NCI-H748 (cell line): Measurements from ENCODE around the gene KRTAP24-1.

Experiments
- DNase-seq: peaks from one replicate; lab custom pipeline; 2025; ENCODE audit not compliant: unreplicated experiment; lab: John Stamatoyannopoulos, UW

KRTAP24-1 gene, protein sequence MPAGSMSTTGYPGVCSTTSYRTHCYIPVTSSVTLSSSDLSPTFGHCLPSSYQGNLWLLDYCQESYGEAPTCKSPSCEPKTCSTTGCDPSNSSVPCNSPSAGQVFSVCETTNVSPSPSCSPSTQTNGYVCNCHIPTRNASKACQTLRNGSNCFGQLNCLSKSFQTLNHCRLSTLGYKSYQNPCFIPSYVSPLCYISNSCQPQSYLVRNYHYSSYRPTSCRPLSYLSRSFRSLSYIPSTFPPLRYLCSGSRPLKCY

DNA sequence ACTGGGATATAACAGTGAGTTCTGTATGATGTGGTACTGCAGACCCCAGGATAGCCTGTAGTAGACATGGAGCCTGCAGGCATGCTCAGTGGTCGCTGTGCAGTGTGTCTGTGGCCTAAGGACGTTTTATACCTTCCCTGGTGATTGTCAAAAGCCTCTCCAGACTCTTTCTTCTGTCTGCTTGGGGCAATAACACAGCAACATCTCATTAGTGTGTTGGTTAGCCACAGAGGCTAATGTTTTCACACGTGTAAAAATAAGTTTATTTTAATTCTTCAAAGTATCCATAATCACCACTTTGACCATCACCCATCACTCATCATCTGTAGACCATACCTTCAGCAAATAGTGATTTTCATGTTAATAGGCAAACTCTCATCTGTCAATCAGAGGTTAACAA lies at the start of gene KRTAP24-1:
TSS of gene KRTAP24-1 (minus strand) at position 101 of the 400 bp plus-strand sequence. CDS start at position 83, 18 bp downstream.
- no peak for DNase-seq

DNA sequence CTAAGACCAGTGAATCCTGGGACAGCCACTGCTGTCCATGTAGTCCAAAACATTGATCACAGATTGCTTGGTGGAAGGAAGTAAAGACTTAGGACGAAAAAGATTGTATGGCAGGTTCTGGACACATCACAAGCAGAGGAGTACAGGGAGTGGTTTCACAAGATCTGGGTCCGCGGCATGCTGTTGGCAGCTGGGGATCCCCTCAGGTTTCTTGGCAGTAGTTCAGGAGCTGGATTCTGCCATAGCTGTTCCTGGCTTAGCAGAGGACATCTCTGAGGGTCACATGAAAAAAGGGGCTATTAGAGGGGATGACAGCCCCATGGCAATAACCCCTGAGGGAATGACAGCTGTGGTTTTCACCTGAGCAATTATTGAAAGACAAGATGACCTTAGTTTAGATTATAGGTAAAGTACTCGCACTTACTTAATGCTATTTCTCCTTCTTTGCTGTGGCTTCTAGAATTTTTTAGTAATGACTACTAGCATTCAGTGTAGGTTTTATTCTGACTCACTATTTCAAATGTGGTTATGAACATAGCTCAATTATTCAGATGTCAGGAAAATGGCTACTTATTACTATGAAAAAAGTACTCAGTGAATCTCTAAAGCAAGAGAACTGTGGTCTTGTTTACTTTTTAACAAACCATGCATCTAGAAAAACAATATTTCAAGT lies 46.6 kb upstream of the KRTAP24-1 start:
- DNase-seq, result no peak

DNA sequence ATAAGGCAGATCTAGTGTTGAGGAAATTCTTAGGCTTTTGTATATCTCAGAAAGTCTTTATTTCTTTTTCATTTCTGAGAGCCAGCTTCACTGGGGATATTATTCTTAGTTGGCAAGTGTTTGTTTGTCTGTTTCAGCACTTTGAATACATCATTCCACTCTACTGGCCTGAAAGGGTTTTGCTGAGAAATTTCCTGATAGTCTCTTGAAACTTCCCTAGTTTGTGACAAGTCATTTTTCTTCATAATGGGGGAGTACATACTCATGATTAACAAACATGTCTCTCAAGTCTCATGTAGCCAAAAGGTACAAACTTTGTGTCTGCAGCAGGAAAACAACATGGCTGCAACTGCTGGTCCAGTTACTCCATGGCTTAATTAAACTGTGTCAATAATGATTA lies 43.6 kb upstream of the KRTAP24-1 start:
- no peak for DNase-seq

DNA sequence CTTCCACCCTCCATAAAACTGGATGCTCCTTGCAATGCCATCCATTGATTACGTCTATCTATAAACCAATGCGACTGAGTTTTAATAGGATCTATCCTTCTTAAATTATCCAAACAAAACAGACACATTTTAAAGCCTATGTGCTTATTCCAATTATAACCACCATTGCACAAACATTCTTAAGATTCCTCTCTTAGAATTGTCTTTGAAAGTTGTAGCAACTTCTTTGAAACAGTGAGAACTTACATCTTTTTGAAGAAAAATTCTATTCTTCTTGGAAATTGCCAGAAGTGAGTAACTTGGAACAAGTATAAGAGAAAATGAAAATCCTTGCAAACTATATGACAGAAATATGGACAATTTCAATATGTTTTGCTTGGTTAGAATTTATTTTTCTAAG lies 37.5 kb upstream of the KRTAP24-1 start, which contains the start of gene KRTAP26-1:
TSS of gene KRTAP26-1 (minus strand) at position 101 of the 400 bp plus-strand sequence. CDS start 280 bp downstream, outside the sequence.
- DNase-seq, result no peak

DNA sequence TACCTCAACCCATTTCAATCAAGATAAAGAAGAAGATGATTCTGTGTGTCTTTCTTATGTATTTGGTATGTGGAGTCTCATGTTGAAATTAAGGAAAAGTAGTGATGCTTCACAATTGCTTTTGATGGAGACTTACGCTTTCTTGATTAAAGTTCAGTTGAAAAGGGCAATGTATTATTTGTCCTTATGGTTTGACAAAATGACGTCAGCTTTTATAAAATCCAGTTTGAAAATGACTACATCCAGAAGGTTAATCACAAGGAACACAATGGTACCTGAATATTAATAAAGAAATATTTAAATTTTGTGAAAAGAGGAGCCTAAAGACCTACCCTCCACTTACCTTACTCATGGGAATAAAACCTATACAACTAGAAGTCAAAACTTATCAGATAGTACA lies 33.0 kb upstream of the KRTAP24-1 start:
- no peak for DNase-seq

DNA sequence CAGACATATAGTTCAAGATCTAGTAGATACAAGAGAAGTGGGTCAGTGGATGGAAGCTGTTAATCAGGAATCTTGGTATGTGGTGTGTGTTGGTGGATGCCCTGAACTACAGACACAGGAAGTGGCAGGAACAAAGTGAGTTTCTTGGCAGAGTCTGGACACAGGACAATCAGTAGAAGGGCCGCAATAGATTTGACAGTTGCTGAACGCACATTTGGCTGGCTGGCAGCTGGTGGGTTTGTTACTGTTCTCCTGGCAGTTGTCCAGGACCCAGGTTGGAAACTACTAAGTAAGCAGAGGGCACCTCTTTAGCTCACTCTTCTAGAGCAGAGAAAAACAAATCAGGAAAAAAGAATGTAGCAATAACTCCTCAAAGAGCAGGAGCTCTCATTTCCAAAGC lies 24.1 kb upstream of the KRTAP24-1 start:
- DNase-seq, result no peak

DNA sequence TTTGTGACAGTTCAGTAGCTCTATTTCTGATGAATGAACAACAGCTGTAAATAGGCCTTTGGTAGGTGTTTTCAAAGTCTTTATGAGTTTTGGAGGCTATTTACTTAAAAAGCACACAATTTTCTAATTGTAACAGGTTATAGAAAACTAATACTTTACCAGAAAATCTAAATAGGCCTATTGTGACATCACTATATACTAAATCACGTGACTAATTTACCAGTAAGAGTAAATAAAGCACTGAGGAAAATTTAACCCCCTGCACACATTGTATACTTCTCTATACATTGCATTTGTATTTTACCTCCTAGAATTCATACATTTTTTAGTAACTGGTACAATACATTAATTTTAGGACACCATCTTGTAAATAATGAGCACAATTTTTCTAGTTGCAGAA lies 22.4 kb upstream of the KRTAP24-1 start:
- DNase-seq, result no peak

DNA sequence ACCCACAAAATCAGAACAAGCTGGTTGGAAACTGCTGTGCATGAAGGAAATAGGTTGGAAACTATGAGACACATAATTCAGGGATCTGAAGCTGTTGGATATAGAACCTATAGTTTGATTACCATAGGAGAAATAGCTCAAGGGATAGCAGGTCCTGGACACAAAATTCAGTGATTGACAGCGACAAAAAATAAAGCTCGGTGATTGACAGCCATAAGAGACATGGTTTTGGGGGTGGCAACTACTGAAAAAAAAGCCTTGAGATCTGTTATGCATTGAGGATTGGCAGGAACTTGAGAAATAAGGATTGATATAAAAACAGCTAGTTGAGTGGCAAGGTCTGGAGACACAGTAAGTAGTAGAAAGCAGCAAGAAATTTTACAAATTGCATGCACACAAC lies 6.5 kb upstream of the KRTAP24-1 start, which contains the start of gene KRTAP25-1:
TSS of gene KRTAP25-1 (minus strand) at position 300 of the 400 bp plus-strand sequence. CDS start at position 276, 24 bp downstream.
- no peak for DNase-seq

DNA sequence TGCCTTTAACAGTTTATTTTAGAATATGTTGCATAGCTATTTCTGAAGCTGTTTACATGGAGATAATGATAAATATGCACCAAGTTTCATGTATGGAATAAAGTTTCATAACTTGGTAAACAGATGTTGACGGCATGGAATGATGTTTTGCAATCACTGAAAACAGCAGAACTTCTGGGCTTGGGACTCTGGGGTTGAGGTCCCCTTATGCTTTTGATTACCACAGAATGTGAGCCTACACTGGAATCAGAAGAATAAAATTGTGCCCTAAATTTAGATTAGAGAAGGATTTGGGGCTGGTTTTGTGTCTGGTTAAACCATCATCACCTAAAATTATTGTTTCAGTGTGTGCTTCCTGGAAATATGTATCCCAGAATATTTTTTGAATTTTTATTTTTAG lies 11.1 kb downstream of the KRTAP24-1 start:
- DNase-seq, result no peak

DNA sequence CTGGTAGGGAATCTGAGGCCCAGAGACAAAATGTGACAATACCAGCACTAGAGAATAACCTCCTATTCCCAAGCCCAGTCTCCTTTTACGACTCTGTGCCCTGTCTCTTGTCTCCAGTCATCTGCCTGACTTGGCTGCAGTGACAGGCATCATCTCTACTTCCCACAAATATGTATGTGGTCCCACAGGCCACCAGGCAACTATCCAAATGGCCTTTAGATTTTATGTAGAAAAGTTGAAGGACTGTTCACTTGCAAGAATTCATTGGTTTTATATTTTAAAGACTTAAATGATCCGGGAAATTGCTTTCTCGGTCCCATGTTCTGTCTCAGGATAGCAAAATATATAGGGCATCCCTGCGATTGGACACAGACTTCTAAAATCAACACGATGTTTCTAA lies 11.6 kb downstream of the KRTAP24-1 start:
- DNase-seq, result no peak

DNA sequence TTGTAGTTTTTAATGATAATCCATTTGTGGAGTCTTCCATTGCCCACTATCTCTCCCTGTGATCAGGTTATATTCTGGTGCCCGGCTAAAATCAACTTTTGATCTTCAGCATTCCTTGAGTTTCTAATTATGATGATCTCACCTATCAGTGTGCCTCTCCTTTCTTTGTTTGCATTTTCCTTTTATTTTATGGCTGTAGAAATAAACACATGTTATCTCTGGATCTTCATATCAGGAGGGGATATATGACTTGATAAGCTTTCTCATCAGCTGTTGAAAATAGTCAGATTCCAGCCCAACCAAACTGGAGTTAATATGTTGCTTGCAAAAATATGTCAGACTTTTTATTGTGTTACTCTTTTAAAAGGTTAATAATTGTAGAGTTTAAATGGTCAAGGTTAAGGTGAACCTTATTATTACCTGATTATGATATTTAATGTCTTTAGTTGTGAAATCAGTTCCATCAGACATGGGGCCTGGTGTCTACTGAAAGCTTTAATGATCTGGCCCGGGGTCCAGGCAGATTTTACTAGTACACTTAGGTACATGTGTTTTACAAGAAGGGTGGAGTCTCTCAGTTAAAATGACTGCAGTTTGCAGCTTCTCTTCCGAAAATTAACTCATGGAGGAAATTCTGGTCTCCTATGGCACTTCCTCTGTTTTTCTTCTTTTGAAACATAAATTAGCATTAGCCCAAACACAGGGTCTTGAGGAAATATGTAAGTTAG lies 12.8 kb downstream of the KRTAP24-1 start:
- no peak for DNase-seq

DNA sequence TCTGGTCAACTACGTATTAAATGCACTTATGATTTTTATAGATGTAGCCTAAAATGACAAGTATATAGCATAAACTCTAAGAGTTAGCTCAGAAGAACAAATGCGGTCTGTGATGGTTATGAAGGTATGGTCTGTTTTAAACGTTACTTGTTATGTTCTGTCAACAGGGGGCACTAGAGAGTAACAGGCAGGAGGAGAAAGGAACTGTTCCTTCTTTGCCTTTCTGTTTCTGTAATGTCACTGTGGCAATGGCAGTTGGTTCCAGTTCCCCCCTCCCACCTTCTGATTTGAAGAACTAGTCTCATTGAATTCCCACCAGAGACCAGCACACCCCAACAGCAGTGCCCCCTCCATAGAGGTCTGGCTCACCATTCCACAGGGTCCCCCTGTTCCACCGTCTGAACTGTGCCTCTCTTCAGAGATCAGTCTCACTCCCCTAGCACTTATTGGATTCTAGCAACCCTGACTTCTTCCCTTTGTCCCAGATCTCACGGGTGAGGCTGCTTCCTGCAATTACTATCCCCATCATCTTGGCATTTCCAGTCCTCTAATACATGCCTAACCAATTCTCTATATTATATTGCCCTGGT lies 14.0 kb downstream of the KRTAP24-1 start:
- DNase-seq, result peak; percentile 9

DNA sequence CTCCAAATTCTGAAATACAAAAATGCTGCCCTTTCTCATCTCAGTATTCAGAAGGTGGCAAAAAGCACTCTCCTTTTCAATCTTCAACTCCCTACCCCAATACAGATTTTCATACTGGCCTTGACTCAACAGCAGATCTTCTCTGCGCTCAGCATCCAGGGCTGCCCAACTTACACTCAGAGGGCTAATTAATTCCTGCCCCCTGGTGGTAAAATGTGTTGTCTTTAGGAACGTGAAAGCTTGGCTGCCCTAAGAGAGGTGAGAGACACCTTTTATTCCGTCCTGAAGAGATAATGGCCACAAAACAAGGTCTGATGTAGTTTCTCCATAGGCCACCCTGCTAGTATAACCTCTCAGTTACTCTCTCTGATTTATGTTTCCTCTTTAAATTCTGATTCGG lies 25.0 kb downstream of the KRTAP24-1 start:
- peak; percentile 7 for DNase-seq

DNA sequence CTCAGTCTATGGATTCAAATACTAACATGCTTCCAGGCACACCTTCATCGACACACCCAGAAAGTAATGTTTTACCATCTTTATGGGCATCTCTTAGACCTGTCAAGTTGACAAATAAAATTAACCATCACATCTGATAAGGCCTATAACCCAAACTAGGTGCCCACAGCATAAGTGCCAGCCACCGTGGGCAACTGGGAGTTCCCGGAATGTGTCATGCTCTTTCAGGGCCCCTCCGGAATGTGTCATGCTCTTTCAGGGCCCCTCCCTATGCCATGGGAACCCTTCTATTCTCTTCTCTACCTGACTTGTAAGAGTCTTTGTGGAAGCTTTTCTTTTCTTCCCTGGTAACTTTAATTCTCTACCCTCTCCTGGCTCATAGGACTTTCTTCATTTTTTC lies 26.6 kb downstream of the KRTAP24-1 start:
- DNase-seq, result no peak

DNA sequence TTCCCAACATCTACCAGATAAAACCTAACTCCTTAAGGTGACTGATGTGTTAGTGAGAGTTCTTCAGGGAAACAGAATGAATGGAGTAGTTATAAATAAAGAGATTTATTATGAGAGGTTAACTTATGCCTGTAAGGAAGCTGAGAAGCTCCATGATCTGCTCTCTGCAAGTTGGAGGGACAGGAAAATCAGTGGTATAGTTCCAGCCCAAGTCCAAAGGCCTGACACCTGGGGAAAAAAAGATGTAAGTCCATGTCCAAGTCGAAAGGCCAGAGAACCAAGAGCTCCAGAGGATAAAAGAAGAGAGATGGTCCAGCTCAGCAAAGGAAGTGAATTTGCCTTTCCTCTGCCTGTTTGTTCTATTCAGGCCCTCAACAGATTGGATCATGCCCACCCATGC lies 27.1 kb downstream of the KRTAP24-1 start:
- DNase-seq, result no peak

DNA sequence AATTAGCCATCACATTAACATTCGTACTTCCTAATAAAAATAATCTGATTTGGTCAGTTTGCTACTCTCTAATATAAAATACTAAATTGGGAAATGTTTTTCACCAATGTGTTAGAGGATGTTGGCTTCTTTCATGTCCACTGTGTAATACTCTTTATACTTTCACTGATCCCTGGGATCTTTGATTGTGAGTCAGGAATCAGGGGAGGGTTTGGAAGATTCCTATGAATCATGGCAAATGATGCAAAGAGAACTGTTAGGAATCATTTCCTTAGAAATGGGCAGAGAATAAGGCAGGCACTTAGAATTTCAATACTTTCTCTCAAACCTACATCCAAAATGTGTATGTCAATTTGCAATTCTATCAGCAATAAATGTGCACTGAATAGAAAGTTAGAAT lies 31.0 kb downstream of the KRTAP24-1 start:
- DNase-seq, result no peak

DNA sequence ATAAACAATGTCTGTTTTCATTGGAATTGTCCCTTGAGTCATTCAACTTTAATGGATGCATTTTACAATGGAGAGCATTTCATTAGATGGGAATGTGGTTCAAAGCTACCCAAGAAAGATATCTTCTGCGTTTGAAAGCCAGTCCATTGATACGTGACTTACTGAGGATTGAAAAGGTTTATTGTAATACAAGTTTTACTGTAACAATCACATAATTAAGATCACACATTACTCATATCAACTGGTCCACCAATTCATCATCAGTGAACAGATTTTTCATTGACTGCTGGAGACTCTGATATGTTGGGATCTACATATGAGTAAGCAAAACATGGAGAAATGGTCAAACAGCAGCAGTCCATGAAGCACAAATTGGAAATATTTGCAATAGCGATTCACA lies 32.8 kb downstream of the KRTAP24-1 start:
- DNase-seq, result no peak

DNA sequence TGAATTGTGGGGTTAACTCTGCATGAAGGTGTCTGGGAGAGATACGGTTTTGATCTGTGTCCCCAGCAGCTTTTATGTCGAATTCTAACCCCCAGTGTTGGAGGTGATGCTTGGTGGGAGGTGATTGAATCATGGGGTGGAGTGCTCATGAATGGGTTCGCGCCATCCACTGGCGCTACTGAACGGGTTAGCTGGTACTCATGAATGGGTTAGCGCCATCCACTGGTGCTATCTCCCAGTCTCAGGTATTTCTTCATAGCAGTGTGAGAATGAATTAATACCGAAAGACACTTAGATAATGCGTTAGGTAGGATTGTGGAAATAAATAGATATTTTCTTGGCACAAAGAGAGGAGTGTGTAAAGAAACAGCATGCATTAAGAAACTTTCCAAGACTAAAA lies 33.9 kb downstream of the KRTAP24-1 start:
- DNase-seq, result no peak

DNA sequence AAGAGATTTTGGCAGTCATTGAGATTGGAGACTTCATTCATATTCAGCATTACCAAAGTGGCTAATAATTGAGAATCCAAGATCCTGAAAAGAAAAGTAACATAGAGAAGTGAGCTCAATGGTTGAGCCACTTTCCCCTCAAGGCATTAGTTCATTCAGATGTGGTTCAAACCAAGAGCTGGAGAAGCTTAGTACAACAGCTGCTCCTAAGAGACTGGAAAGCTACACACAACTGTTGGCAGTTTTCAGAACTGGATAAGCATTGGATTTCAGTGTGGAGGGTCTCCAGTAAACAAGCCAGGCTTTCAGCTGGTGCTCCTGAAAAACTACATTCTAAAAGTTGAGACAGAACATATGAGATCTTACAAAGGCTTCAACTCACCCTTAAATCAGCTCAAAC lies 37.7 kb downstream of the KRTAP24-1 start:
- DNase-seq, result no peak

DNA sequence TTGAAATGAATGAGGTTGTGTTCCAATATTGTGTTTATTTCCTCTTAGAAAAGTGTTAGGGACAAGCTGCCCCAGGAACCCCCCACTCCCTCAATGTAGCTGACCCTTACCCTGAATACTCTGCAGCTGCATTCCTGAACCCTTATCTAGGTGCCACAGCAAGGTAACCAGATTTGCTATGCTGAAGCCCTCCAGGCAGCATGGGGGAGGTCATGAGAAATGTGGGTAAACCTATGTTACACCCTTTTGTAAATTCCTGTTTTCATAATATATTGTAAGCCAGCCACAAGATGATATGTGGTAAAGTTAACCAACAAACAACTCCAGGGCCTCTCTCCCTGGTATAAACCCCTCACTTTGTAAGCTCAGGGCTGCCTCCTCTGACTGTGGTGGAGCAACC lies 39.1 kb downstream of the KRTAP24-1 start:
- no peak for DNase-seq

DNA sequence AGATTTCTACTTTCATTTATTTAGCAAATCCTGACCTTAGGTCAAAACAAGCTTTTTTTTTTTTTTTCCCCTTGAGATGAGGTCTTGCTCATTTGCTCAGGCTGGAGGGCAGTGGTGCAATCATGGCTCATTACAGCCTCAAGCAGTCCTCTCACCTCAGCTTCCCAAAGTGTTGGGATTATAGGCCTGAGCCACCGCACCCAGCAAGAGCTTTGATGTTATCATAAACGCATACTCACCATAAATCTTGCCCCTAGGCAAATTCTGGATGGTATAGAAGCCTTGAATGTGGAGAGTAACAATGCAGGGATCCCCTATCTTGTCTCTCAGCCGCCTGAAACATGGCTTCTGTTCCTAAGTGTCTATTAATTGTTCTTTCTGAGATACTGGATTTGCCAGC lies 42.1 kb downstream of the KRTAP24-1 start:
- DNase-seq, result no peak

DNA sequence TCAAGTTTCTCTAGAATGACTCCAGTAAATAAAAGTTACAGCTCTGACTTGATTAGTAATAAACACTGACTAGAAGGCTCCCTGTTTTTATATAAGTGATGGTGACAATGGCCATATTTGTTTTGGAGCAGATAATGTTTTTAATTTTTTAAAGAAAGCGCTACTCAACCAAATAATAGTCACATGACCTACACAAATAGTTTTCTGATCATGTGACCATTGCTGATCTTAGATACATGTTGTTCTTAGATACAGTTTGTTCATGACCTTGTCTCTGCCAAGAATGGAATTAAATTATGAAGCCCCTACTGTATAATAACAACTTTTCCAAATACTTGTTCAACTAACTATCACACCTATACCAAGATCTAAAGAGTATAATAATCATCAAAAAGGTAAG lies 44.6 kb downstream of the KRTAP24-1 start:
- no peak for DNase-seq
